NCI-H2196 treated with DMSO at 0.1 percent for 48 hours (cell line): Measurements from ENCODE around the gene LILRA6.
A peak's percentile ranks its signal among the peaks of the same experiment; 100 is the strongest.
"Not testable (repeated sequence)": the region's sequence is repeated elsewhere in the genome, so short reads cannot be mapped to it uniquely, and the experiment has no call there.

Experiments used
- DNase-seq: peaks from one replicate; lab custom pipeline; 2025; ENCODE audit not compliant: unreplicated experiment; lab: John Stamatoyannopoulos, UW

Gene LILRA6

GRCh38 chr19:54266133-54266532 lies 23.5 kb upstream of the LILRA6 start:
- DNase-seq, result peak; percentile 18

DNA sequence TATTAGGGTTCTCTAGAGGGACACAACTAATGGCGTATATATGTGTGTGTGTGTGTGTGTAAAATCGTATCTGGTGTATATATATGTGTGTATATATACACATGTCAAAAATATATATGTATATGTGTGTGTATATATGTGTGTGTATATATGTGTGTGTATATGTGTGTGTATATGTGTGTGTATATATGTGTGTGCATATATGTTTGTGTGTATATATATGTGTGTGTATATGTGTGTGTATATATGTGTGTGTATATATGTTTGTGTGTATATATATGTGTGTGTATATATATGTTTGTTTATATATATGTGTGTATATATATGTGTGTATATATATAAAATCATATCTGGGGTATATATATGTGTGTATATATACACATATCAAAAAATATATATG lies 19.9 kb upstream of the LILRA6 start:
- DNase-seq, result no peak

DNA sequence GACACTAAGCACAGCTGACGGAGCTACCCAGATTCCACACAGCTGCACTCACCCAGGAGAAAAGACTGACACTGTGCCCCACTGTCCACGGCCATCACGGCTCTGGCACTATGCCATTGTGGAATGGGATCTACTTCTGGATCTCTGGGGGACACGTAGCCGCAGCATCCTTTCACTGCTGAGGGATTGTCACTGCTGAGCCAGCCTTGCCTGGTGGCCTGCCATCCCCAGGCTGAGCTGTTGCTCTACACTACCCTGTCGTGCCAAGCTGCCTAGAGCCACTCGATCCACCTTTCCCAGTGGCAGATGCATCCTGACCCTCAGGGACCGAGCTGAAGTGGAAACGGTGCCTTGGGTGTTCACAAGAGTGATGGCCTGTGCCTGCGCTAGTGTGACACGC lies 19.5 kb upstream of the LILRA6 start:
- no peak for DNase-seq

- no peak for DNase-seq
Measured at GRCh38 chr19:54257116-54257480, 14.5 kb upstream of the LILRA6 start, which contains the start of gene LILRB5. LILRB5 (minus strand) TSS chr19:54257273; CDS start chr19:54257193, 80 bp downstream.

GRCh38 chr19:54256250-54257115 lies 13.9 kb upstream of the LILRA6 start:
- DNase-seq, result no peak

DNA sequence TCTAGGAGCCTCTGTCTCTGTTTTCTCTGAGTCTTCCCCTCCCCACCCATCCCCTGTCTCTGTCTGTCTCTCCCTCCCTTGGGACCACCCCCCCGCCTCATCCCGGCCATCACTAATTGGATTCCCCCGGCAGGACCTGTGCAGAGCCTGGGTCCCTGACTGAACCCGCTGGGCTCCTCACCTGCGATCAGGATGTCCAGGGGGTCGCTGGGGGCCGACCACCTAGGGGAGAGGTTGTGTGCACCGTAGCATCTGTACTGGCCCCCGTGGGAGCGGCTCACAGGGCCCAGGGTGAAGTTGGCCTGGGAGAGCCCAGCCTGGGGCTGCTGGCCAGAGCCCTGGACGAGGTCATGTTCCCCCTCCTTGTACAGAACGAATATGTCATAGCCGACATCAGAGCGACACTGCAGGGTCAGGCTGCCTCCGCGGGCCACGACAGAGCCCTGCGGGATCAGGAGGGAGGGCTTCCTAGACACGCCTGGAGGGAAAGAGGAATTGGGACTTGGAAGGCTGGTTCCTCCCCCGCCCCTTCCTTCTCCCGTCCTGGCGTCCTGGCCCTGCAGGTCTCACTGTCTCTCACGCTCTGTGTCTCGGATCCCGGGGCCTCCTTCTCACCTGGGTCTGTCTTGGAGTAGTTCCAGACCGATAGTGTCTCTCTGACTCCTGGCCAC lies 12.7 kb upstream of the LILRA6 start:
- DNase-seq, result no peak

- DNase-seq, result no peak
Measured at GRCh38 chr19:54254195-54254906, 11.8 kb upstream of the LILRA6 start.

DNA sequence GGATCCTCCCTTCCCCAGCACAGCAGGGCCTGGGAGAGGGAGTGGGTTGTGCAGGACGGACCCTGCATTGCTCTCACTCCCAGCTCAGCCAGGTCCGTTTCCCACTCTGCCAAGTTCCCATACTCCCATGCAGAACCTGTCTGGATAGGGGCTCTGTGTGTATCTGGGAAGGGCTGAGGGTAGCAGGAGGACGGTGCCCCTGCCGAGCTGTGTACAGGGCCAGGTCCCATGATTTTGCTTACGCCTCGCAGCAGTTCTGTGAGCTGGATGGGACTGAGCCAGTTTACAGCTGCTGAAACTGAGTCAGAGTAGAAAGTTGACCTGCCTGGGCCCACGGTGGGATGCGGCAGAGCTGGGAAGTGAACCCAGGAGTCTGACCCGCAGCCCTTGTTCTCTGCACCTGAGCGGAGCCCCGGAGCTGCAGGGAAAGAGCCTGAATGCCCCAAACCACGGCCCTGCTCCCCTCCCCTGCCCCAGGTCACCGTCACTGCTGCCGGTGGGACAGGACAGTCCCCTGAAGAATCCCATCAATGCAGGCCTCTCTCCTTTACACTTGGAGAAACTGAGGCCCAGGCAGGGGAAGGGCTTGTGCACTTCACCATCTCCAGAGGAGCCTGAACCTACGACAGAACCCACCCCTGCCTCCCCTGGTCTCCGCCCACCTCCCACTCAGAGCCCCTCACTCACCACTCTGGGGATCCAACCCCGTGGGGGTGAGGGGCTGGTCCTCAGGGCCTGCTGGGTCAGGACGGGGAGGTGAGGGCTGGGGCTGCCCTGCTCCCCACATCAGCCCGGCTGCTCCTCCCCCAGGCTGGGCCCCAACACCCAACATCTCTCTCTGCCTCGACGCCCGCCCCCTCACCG lies 11.0 kb upstream of the LILRA6 start:
- DNase-seq, result no peak

DNA sequence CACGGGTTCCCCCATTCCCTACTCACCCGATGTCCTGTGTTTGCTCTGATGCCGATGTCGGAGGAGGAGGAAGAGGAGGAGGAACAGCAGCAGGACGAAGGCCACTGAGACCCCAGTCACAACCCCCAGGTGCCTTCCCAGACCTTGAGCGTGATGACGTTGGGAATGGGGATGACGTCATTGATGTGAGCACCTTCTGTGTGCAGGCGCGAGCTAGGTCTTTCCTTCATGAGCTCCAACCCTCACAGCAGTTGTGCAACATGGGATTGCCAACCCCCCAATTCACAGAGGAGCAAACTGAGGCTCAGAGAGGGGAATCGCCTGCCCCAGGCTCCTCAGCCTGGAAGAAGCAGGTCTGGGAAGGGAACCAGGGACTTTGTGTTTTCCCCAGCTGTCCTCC lies 10.3 kb upstream of the LILRA6 start:
- no peak for DNase-seq

DNA sequence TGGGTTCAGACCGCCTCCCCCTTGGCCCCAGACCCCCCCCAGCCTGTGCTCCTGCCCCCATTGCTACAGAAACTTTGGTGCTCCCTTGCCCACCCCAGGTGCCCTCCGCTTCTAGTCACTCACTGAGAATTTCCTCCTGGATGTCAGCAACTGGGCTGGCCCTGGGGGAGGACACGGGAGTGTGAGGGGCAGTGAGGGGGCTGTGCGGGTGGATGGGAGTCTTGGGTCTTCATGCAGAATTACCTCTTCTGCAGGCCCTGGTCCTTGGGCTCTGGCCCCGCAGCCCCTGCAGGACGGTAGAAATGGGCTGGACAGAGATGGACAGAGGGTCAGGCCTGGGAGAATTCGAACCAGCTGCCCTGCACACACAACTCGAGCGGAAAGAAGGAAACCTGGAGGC lies 9.7 kb upstream of the LILRA6 start:
- DNase-seq, result no peak

- DNase-seq, result no peak
Measured at GRCh38 chr19:54248016-54248601, 5.5 kb upstream of the LILRA6 start.

- DNase-seq, result no peak
Measured at GRCh38 chr19:54247106-54247930, 4.7 kb upstream of the LILRA6 start.

DNA sequence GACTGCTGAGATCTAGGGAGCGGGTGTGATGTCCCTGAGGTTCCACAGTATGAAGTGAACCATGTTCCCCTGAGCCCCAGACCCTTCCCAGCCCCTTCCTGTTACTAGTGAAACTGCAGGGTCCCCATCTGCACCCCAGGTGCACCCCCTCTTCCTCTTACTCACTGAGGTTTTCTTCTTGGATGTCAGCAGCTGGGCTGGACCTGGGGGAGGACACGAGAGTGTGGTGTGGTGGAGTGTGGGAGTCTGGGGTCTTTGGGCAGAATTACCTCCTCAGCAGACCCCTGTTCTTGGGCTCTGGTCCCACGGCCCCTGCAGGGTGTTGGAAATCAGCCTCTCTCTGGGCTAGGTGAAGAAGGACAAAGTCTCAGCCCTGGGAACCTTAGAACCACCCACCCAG lies 3.3 kb upstream of the LILRA6 start:
- DNase-seq, result no peak

- not testable (repeated sequence) for DNase-seq
Measured at GRCh38 chr19:54243809-54244208, 1.2 kb upstream of the LILRA6 start.

GRCh38 chr19:54242234-54242633 lies 356 bp downstream of the LILRA6 start:
- not testable (repeated sequence) for DNase-seq

- DNase-seq, result not testable (repeated sequence)
Measured at GRCh38 chr19:54240372-54241336, 1.9 kb downstream of the LILRA6 start.

DNA sequence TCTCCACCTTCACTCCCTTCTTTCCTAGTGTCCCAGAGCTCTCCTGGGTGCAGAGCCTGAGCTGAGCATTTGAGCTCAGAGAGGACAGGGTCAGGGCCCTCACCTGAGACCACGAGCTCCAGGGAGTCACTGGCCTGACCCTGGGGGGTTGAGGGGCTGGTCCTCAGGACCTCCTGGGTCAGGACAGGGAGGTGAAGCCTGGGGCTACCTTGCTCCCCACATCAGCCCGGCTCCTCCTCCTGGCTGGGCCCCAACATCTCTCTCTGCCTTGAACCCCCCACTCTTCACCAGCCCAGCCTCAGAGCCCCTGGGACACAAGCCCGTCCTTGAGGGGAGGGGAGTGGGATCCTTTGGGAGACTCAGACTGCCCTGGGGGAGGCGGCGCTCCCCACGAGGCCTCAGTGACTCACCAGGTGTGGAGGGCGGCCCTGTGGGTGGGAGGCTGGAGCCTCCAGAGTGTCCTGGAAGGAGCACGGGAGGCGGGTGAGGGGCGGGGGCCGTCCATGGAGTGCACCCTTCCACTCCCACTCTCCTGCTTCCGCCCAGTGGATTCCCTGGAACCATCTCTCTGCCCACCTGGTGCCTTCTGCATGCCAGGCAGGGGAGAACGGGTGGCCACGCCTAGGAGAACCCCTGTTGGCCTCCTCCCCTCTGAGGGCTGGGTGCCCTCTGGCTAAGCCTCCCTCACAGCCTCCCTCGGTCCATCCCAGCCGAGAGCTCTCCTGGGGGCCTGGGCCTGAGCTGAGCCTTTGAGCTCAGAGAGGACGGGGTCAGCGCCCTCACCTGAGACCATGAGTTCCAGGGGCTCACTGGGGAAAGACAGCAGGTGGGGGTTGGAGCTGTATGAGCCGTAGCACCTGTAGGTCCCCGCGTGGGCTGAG lies 2.9 kb downstream of the LILRA6 start:
- not testable (repeated sequence) for DNase-seq
